IPS-18a (cell line): ENCODE measurements around the gene BMP6.

ENCODE experiments used
- H3K27ac ChIP-seq: one replicate; pipeline ENCODE4 v1.5.1; 2013; ENCODE audit warnings: low read length
- H3K27me3 ChIP-seq: one replicate; pipeline ENCODE4 v1.6.1; 2013; ENCODE audit warnings: mild to moderate bottlenecking, low read length; ENCODE audit not compliant: control insufficient read depth, insufficient read depth
- H3K36me3 ChIP-seq: one replicate; pipeline ENCODE4 v1.6.1; 2013; ENCODE audit warnings: low read depth, low read length; ENCODE audit not compliant: control insufficient read depth
- H3K4me1 ChIP-seq: one replicate; pipeline ENCODE4 v1.6.1; 2013; ENCODE audit warnings: low read depth, low read length; ENCODE audit not compliant: control insufficient read depth
- H3K4me3 ChIP-seq: one replicate; pipeline ENCODE4 v1.5.1; 2013; ENCODE audit warnings: low read length
- H3K9ac ChIP-seq: one replicate; pipeline ENCODE4 v1.6.1; 2013; ENCODE audit warnings: mild to moderate bottlenecking, low read length, moderate library complexity
- H3K9me3 ChIP-seq: one replicate; pipeline ENCODE4 v1.6.1; 2013; ENCODE audit warnings: low read depth, low read length; ENCODE audit not compliant: control insufficient read depth

Gene BMP6

GRCh38 chr6:7924867-7925266, 199.0 kb downstream of the BMP6 start:
- no peak overlapping the region for H3K4me3 ChIP-seq
- H3K27ac ChIP-seq = no peak overlapping the region

More at GRCh38 chr6:7924867-7925266, 199.0 kb downstream of the BMP6 start:
- H3K9me3 ChIP-seq = peaks cover 7% of the 10 kb centered on the region
- no peaks in the 10 kb centered on the region for H3K36me3 ChIP-seq
- H3K9ac ChIP-seq = no peak overlapping the region
- no peaks in the 10 kb centered on the region for H3K27me3 ChIP-seq
- H3K4me1 ChIP-seq = no peaks in the 10 kb centered on the region
